Femur (tissue), 1 donor: ENCODE results near the gene PLA1A.

Experiments used
- DNase-seq: peaks from one replicate; pipeline ENCODE4 v3.0.0-alpha.2; 2017

PLA1A gene

DNA sequence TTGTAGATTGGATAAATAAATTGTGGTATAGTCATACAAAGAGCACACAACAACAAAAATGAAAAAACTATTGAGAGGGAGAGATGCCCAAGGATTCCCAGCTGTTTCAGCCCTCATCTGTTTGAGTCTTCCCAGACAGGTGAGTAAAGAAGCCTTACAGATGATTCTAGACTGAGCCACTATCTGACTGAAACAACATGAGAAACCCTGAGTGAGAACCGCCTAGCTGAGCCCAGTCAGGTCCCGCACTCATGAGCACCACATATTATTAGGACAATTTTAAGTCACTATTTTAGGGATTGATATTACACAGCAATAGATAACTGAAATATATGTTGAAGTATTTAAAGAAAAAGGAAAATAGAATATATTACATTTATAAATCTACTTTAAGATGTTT lies 43.7 kb downstream of the PLA1A start:
- no peak for DNase-seq

DNA sequence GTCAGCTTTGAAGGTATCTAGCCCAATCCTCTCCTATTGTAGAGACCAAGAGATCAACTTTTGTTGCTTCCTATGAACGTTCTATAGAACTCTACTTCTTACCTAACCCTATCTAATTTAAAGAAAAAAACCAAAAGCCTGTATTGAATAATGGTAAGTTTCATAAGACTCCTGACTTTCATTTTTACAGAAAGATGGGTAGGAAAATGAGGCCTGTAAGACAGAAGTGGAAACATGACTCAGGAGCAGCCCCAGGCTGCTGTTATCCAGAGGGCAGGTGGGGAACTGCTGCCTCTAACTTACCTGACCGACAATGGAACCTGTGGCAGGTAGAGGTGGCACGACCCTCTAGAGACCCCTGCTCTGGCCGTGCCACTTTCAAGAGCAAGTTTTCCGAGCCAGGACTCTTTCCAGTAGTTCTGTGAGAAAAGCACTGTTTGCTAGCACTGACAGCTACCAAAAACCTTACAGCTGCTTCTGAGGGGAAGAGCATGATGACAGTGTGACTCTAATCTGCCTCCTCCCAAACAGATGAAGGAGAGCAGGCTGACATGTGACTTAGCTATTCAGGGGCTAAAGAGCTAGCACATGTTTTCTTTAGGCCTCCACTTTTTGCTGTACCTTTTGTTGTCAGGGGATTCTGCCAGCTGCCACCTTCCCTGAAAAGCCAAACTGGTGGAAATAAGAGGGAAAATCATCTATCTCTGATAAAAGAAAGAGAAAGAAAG lies 45.2 kb downstream of the PLA1A start:
- no peak for DNase-seq

DNA sequence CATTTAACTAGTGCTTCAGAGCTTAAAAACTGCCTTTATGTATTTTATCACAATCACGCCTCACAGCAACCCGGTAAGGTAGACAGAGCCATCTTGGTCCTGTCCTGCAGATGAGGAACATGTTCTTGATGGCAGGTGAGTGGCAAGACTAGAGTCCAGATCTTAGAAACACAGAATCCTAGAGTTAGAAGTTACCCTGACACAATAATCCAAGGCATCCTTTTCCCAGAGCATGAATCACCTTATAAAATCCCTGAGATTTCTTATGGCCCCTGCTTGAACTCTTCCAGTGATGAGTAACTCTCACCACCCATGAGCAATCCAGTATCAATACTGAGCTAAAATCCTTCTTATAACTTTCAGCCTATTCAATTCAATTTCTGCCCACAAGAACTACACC lies 45.8 kb downstream of the PLA1A start:
- DNase-seq: no peak

DNA sequence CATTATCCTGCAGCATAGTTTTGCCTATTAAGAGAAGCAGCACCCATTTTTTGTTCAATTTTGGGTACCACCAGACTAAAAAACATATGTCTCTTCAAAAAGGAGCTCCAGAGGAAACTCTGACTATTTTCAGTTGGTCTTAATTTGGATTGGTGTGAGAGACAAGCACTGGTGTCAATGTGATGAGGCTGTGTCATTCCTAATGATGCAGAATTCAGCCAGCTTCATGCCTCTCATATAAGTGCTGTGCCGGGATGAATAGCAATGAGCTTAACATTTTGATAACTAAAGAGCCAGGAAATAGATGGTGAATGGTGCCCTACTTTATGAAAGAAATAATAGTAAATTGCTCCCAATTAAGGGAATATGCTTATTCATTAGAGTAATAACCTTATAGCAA lies 46.8 kb downstream of the PLA1A start:
- no peak for DNase-seq

DNA sequence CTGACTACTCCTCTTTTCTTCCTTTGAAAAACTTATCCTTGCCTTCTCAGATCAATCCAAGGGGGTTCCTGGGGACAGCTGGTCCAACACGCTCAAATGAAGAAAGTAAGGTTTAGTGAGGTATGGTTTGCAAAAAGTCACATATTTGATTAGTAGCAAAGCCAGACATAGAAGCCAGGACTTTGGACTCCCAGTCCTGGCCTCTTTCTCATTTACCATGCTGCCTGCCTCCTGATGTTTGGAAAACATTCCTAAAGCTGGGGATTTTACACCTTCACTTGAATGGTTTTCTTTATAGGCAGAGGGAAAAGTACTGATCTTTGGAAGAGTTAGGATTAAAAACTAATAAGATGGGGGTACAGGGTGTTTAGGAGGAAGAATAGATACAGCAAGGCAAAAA lies 48.1 kb downstream of the PLA1A start:
- no peak for DNase-seq

DNA sequence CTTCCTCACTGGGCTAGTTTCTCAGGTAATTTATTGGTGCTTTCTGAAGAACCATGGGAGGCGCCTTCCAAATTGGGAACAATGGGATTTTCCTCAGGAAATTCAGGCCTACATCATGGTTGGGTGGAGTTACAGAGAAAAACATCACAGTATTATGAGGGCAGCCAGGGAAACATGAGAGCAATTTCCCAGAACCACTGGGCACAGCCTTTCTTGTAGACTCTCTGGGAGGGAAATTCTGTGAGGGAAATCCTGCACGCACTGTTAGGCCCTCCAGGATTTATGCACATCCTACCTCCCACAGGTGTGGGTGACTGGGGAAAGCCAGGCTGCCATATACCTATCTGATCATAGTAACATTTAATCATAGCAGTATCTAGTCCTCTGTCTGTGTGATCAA lies 49.5 kb downstream of the PLA1A start:
- DNase-seq: no peak

DNA sequence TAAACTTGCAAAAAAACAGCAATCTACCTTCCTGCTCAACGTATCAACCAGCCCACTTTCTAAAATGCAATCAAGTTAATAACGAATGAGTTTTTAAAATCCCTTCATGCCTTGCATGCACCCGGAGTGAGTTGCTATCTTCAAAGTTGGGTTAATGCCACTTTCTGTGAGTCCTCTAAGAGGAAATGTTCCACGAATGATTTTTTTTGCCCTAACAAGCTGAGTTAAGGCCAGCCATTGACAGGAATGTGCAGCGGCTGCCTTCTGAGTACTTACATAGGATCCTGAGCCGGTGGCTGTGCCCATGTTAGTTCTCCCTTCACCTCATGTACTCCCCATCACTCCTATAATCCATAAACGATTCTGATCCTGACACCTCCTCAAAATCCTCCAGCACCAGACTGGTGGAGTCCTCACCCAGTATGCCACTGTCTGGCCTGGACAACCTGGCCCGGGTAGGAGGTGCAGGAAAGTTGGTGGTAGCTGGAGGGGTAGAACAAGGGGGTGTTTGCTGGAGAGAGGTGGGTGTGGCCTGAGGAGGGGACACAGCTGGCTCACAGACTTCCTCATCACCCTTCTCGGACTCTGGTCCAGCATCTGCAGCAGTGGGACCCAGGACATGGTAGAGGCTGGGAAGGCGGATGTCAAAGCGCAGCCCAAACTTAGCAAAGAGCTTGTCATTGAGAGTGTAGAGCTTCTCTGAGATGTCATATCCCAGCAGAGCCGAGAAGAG lies 50.3 kb downstream of the PLA1A start:
- DNase-seq: no peak

DNA sequence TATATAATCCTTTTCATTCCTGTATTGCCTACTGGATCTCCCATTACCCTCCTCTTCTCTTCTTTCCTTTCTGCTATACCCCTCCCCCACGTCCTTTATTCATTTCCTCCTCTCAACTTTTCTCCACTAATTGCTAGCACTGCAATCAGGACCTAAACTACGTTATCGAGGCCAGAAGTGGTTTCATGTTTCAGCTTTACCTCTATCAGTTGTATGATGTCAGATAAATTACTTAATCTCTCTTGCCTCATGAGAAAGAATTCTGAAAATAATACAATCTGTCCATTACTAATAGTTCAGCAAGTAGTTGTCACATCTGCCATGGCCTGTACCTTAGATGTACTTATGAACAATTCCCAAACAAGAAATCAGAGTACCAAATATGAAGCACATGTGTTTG lies 52.1 kb downstream of the PLA1A start:
- DNase-seq: no peak

DNA sequence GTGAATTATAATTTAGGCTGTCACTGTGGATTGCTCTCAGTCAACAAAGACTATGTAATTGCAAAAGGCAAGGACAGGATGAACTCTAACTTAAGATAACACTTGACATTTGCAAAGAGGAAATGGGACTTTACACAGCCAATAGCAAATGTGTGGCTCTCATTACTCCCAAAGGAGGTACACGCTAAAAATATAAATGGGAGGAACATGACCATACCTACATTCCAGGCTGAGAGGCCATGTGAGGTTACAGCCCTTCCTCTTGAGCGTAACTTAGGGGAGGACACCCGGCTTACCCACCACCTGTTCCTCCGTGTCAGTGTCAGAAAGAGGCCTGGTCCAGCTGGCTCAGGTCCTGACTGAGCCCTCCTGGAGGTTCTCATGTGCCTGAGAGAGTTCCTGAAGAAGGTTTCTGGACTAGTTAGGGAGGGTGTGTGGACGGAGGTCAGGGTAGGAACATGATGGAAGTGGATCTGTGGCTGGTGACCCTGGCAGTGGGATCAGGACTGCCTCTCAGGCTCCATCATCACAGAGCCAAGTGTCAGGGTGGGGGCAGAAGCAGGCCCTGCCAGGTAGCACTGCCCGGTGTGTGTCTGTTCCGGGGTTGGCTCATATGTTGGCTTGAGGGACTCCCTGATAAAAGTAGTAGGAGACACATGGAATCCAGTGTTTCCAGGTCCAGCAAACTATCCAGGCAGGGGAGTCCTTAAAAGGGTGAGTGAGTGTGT lies 54.8 kb downstream of the PLA1A start:
- DNase-seq: peak; percentile 67

DNA sequence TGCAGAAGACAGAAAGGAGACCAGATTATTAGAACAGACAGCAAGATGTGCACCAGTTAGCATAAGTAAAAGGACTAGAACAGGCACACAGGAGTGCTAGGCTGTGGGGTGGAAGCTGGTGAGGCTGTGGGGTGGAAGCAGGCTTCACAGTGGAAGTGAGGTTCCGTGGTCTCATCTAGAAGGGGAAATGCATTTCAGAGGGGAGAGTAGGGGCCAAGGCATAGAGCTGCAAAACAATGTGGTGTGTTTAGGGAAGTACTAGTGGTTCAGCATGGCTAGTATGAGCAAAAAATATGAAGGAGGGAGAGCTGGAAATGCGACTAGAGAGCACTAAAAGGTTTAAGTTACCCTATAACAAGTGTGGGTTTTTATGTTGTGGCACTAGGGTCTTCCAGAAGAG lies 56.2 kb downstream of the PLA1A start:
- no peak for DNase-seq

DNA sequence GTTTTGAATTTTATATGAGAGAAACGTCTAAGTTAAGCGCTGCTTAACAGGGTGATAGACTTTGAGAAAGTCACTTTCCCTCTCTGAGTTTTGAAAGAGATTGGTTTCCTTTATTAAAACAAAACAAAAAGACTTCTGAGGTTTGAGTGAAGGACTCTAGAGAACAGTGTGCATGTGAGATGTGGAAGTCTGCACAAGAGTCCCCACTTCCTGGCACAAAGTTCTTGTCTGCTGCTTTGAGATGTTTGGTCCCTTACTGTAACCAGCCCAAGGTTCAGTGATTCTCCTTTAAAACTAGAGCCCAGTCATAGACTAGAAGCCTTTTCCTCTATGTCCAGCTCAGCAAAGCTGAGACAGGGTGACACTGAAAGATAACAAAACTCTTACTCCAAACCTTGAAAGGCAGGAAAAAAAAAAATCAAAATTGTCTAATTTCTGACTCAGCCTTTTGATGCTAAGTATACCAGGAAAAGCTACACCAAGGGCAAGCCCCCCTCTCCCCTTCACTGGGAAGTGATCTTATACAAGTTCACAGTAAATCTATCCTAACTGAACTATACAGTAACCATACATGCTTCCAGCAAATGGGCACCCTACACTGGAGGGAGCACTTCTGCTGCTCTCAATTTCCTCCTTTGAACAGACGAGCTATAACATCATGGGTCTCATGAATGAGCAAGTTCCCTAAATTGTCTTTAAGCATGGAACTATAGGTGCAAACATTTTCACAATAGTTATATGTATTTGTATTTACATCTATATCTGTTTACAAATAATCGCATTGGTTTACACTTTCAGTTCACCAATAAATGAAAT lies 60.4 kb downstream of the PLA1A start:
- no peak for DNase-seq

DNA sequence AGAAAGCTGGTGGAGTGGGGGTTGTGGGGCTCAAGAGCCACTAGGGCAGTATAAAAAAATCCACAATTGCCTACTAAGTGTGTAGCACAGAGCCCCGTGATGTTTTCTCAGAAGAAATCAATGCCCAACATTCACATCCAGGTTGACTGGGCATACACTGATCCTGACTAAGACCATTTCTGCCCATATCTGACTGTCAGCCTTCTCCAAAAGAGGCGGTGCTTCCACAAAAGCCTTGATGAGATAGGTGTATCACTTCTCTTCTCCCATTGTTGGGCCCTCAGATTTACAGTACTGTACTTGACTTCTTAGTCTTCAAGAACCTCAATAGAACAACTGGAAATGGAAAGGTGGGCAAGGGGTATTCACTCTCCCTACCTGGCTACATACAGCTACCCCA lies 61.3 kb downstream of the PLA1A start:
- no peak for DNase-seq

DNA sequence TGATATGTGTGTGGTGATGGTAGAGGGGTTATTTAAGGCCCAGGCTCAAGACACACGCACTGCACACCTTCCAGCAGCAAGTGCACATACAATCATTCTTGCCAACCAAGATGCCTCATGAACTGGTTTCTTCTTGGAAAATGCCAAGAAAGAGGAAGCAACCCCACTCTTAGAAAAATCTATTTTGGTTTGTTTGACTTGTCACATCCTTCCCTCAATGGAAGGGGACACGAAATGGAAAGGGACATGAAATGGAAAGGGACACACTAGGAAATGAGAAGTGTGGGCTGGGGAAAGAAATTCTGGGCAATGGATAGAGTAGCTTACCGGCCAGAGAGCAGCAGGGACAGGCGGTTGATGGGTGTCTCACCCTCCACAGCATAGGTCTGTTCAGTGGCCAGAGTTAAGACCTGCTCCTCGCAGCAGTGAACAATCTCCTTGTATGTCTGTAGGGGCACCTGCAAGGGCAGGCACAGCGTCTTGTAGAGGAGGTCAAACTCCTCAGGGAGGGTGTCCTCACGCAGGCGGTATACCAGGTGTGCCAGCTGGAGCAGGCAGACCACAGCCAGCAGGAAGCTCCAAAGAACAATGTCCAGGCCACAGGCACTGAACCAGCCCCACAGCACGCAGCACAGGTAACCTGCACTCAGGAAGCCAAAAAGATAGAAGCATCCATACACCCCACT lies 62.1 kb downstream of the PLA1A start:
- no peak for DNase-seq

DNA sequence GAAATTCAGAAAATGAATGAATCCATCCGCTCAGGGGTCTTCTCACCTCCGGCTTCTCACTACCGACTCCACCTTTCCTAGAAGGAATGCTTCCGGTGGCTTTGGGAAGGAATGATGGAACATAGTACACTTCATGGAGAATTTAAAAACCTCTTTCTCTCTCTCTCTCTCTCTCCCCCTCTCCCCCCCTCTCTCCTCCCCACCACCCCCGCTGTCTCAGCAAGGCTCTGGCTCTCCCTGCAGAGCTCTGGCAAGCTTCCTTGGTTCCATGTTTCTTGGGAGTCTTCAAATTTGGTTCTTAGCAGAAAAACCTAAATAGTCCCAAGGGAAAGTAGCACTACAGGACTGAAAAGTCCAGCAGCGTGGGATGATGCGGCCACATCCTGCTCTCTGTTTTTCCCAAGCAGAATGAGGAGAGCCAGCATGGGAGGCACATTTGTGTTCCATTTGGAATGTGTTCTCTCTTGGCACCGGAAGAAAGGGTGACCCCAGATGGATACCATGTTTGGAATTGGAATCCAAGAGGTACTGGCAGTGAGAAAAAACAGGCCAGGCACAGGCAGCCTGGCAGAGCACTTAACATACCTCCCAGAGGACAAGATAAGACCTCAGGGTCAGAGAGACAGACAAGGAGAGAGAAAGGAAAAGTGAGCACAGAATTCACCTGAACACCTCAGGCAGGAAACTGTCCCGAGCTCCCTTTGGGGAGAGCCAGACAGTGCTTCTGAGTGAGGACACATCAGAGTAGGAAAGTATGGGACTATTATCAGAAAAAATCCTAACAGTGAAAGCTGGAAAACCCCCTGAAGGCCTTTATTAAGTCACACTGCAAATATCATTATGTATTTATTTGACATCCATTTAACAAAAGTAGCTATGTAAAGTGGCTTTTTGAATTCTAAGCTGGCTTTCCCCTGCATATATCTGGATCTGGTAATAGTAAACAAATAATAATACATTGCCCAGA lies 63.1 kb downstream of the PLA1A start, which contains the start of gene POPDC2:
TSS of gene POPDC2 (minus strand) at position 116 of the 967 bp plus-strand sequence. CDS start 166 bp downstream, outside the sequence.
- DNase-seq: no peak

DNA sequence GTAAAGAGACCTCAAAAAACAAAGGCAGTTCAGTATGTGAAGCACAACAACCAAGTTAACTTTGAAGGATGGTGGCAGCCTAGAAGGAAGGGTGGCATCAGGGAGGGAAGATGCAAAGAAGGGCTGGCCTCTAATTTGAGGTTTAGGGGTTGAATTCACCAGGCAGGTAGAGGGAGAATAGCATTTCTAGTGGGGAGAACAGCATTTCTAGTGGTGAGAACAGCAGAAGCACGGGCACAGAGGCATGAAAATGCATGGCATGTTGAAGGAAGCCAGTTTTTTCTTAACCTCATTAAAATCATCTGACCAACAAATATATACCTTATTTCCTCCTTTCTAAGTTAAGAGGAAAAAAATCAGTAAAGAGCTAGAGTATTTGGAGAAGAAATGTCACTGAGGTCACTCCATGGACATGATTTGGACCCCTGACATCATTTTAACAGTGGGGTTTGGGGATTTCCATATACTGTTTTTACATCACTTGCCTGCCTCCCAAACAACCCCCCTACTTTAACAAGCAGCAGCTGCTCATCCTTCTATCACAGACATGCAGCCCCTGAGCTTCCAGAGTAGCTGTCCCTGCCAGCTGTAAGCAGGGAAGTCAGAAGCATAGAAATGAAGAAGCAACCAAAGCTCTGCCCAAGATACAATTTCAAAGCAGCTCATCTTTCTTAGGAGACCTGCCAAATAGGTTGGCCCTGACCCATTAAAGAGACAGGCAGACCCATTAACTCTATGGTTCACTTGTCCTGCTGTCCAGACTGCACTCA lies 65.1 kb downstream of the PLA1A start:
- peak; percentile 63 for DNase-seq

DNA sequence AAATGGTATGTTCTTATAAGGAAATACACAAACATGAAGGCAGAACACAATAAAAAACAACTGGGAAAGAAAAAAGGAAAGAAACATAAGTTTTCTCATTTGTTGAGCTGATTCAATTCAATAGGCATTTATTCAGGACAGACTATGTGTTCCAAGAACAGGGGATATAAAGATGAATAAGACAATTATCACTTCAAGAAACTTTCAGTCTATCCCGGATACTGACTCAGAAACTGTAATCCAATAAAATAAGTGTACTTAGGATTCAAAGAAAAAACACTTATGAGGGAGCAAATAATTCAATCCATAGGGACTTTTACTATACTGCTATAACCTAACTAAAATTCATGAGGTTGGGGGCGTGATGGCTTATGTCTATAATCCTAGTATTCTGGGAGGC lies 66.2 kb downstream of the PLA1A start:
- DNase-seq: no peak

DNA sequence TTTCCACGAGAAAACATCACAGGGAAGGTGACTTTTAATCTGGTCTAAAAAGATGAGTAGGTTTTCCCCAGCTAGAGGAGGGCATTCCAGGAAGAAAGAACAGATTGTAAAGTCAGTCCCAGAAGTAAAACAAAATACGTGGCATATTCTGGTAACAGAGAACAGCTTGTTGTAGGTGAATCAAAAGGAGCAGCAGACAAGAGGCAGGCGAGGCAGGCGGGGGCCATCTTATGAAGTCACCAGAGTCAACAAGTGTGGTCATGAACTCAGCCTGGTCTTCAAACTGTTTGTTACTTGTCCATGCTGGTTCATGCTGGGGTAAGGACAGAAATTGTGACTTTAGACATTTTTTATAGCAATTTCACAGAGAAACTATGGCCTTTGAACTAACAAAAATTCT lies 66.7 kb downstream of the PLA1A start:
- DNase-seq: no peak

DNA sequence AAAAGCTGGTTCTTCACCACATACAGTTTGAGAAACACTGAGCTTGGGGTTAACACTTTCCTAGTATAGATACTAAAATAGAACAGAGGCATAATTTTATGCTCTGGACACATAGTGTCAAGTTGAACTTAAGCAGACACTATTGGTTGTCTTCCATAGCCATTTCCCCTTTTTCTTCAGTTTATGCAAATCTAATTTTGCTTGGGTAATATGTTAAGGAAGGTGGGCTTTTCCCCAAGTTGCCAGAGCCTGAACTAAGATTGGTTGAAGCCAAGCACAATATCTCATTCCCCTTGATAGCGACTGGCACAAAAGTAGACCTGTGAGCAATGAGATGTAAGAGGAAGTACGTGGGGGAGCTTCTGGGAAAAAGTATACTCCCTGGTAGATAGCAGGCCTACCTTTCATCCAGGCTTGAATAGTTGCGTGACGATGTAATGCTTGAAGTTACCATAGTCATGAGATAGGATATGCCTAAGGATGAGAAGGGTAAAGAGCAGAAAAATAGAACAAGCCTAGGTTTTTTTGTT lies 67.2 kb downstream of the PLA1A start:
- DNase-seq: no peak

DNA sequence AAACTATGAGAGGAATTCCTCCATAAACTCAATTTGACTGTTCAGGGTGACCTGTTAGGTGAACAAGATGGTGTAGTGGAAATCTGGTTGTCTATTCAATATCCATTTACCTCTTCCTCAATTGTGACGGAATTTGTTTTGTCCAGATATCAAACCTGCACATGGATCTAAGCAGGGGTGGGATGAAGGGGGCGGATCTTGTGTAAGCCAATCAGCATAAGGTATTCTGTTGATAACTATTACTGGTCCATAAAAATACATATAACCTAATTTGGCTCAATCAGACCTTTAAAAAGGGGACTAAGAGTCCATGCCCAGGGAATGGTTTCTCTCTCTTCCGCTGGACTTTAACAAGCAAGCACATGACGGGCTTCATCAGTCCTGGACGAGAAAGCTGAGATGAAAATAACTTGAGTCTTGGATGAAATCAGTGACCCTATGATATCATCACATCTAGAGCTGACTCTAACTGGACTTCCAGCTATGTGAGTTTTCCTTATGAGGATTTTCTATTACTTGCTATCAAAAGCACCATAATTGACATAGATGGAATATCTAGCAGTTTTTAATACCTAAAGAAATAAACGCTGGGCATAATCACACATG lies 68.4 kb downstream of the PLA1A start:
- no peak for DNase-seq
